ENCODE results near the gene SULT1A3. TPM values are rescaled to one million over a fixed set of nuclear protein-coding genes. Genes with fewer than 3 reads are reported as not detected.
"Not testable (repeated sequence)": the region's sequence is repeated elsewhere in the genome, so short reads cannot be mapped to it uniquely, and the experiment has no call there.

The SULT1A3 gene
- total and polyA plus RNA-seq, 2 experiments from 2014 or later, result 4.2 to 17.1 TPM

- Histone ChIP-seq H3K27ac (no peak overlapping the region), H3K36me3 (no peaks in the 10 kb centered on the region), H3K4me3 (no peak overlapping the region), H3K9me3 (ENCODE audit: low read depth) (no peaks in the 10 kb centered on the region), H3K4me1 (ENCODE audit: low read depth) (no peaks in the 10 kb centered on the region), H3K27me3 (no peaks in the 10 kb centered on the region)
- TF ChIP-seq CTCF (IDR thresholded peaks at IDR 0.05; ENCODE audit: low read depth, low read length), result no peak
- no peak for DNase-seq (ENCODE audit: low read depth in 1 of 2, low spot score in 1 of 2)
Measured at GRCh38 chr16:30166202-30166902, 32.7 kb upstream of the SULT1A3 start.

- DNase-seq (ENCODE audit: low read depth in 1 of 2, low spot score in 1 of 2); H3K27me3 ChIP-seq; H3K27ac ChIP-seq; H3K4me1 ChIP-seq (ENCODE audit: low read depth); H3K4me3 ChIP-seq; H3K9me3 ChIP-seq (ENCODE audit: low read depth); H3K36me3 ChIP-seq: not testable (repeated sequence)
Measured at GRCh38 chr16:30168746-30169145, 30.3 kb upstream of the SULT1A3 start.

DNA sequence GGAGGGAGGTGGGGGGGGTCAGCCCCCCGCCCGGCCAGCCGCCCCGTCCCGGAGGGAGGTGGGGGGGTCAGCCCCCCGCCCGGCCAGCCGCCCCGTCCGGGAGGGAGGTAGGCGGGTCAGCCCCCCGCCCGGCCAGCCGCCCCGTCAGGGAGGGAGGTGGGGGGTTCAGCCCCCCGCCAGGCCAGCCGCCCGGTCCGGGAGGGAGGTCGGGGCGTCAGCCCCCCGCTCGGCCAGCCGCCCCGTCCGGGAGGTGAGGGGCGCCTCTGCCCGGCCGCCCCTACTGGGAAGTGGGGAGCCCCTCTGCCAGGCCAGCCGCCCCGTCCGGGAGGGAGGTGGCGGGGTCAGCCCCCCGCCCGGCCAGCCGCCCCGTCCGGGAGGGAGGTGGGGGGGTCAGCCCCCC lies 29.6 kb upstream of the SULT1A3 start:
- H3K36me3 ChIP-seq; H3K9me3 ChIP-seq (ENCODE audit: low read depth); H3K27me3 ChIP-seq; DNase-seq (ENCODE audit: low read depth in 1 of 2, low spot score in 1 of 2); H3K27ac ChIP-seq; H3K4me3 ChIP-seq; H3K4me1 ChIP-seq (ENCODE audit: low read depth): not testable (repeated sequence)

- not testable (repeated sequence) for H3K36me3 ChIP-seq; H3K27ac ChIP-seq; DNase-seq (ENCODE audit: low read depth in 1 of 2, low spot score in 1 of 2); H3K4me3 ChIP-seq; H3K4me1 ChIP-seq (ENCODE audit: low read depth); H3K27me3 ChIP-seq; H3K9me3 ChIP-seq (ENCODE audit: low read depth)
Measured at GRCh38 chr16:30170145-30170544, 28.9 kb upstream of the SULT1A3 start.

DNA sequence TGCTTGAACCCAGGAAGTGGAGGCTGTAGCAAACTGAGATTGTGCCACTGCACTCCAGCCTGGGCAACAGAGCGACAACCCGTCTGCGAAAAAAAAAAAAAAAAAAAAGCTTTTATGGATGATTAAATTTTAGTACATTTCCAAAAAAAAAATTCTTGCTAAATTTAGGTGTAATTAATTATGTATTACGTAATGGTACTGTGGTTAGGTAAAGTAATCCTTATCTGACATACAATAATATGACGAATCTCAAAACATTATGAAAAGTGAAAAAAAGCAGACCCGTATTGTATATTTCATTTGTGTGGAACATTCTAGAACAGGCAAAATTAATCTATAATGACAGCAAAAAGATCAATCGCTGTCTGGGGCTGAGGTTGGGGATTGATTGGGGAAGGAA lies 26.0 kb upstream of the SULT1A3 start:
- Histone ChIP-seq H3K4me3 (no peak overlapping the region), H3K9me3 (ENCODE audit: low read depth) (no peaks in the 10 kb centered on the region), H3K36me3 (no peaks in the 10 kb centered on the region), H3K27ac (no peak overlapping the region), H3K4me1 (ENCODE audit: low read depth) (no peaks in the 10 kb centered on the region), H3K27me3 (no peaks in the 10 kb centered on the region)
- TF ChIP-seq CTCF (IDR thresholded peaks at IDR 0.05; ENCODE audit: low read depth, low read length), result no peak
- DNase-seq (ENCODE audit: low read depth in 1 of 2, low spot score in 1 of 2), result no peak

DNA sequence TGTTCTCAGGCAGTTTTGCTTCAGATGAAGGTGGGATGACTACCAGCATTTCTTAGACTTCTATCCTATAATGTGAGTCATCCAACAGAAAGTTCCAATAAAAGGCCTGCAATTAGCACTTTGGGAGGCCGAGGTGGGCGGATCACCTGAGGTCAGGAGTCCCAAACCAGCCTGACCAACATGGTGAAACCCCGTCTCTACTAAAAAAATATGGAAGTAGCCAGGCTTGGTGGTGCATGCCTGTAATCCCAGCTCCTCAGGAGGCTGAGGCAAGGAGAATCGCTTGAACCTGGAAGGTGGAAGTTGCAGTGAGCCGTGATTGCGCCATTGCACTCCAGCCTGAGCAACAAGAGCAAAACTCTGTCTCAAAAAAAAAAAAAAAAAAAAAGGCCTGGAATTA lies 22.2 kb upstream of the SULT1A3 start:
- not testable (repeated sequence) for H3K9me3 ChIP-seq (ENCODE audit: low read depth); H3K4me1 ChIP-seq (ENCODE audit: low read depth); H3K4me3 ChIP-seq; H3K27me3 ChIP-seq; DNase-seq (ENCODE audit: low read depth in 1 of 2, low spot score in 1 of 2); H3K36me3 ChIP-seq; H3K27ac ChIP-seq

GRCh38 chr16:30179195-30179594 lies 19.9 kb upstream of the SULT1A3 start:
- Histone ChIP-seq H3K4me1 (ENCODE audit: low read depth) (no peaks in the 10 kb centered on the region), H3K27me3 (no peaks in the 10 kb centered on the region), H3K27ac (no peak overlapping the region), H3K9me3 (ENCODE audit: low read depth) (no peaks in the 10 kb centered on the region), H3K36me3 (no peaks in the 10 kb centered on the region), H3K4me3 (no peak overlapping the region)
- no peak for DNase-seq (ENCODE audit: low read depth in 1 of 2, low spot score in 1 of 2)
- TF ChIP-seq CTCF (IDR thresholded peaks at IDR 0.05; ENCODE audit: low read depth, low read length), result no peak

- DNase-seq (ENCODE audit: low read depth in 1 of 2, low spot score in 1 of 2), result no peak
- Histone ChIP-seq H3K4me3 (no peak overlapping the region), H3K27ac (no peak overlapping the region), H3K27me3 (no peaks in the 10 kb centered on the region), H3K9me3 (ENCODE audit: low read depth) (no peaks in the 10 kb centered on the region), H3K36me3 (no peaks in the 10 kb centered on the region), H3K4me1 (ENCODE audit: low read depth) (no peaks in the 10 kb centered on the region)
- no peak for TF ChIP-seq CTCF (IDR thresholded peaks at IDR 0.05; ENCODE audit: low read depth, low read length)
Measured at GRCh38 chr16:30179931-30180330, 19.1 kb upstream of the SULT1A3 start.

Data from cardiac muscle cell (in vitro differentiated cells and primary cell).